Activated T-cell treated with anti-CD3 and anti-CD28 coated beads for 24 hours (primary cell): ENCODE data around the gene CYBC1.
"Not testable (repeated sequence)": the region's sequence is repeated elsewhere in the genome, so short reads cannot be mapped to it uniquely, and the experiment has no call there.

Experiments
- DNase-seq: peaks from one replicate; pipeline ENCODE4 v3.0.0-alpha.2; 2020; ENCODE audit warnings: low read depth

Gene CYBC1

DNA sequence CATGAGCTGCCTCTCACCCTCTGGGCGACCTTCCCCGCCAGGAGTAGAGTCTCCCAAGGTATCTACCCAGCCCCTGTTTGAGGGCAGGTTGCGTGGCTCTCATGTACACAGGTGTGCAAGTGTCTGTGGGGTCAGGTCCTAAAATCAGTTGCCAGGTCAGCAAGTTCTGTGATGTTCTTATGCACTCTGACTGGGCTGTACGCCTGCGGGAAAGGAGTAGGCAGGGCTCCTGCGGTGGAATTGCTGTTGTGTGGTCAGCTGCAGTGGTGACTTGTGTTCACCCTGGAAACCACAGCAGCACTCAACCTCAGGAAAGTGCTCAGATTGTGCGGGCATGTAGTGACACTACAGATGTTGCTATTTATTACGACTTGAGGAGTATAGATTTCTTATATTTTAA lies 27.4 kb upstream of the CYBC1 start:
- no peak for DNase-seq

DNA sequence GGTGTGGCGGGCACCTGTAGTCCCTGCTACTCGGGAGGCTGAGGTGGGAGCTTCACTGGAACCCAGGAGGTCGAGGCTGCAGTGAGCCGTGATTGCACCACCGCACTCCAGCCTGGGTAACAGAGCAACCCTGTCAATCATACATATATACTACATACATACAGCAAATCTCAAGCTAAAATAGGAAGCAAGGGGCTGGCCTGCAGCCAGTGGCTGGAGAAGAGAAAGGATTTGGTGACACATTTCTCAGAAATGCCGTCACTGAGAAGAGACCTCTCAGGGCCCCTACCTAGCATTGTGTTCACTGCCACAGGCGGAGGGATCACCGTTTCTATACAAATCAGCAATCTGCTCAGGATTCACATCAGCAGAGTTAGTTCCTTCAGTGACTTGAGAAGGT lies 24.9 kb upstream of the CYBC1 start:
- DNase-seq = no peak

DNA sequence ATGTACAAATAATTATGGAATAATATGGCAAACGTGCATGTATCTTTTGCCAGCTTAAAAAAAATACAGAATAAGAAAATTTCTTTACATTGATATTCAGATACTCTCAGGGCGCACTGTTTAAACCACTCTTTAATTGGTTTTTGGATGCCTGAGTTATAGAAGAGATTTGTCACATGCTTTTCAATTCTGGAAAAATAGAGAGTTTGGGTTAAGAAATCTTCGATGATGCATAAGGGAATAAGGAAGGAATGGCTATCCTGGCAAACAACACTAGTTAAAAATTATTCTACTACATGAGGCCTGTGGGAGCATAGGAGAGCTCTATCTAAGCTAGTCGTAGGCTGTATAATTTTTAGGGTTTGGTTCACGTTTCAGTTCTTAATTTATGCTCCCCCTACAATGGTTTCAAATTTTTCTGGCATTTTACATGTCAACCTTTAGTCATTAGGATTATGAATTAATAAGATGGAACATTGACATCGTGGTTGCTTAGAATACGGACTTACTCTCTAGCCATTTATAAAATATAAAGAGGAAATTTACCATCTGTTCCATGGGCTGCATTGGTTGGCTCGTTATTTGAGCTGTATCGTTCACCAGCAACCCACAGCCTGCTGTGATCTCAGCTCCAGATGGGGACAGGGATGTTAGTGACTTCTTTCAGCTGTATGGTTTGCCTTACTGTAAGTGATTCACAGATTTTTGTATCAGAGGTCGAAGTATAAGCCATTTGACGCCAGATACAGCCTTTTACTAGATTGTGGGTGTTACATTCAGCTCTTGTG lies 23.9 kb upstream of the CYBC1 start:
- DNase-seq = no peak

DNA sequence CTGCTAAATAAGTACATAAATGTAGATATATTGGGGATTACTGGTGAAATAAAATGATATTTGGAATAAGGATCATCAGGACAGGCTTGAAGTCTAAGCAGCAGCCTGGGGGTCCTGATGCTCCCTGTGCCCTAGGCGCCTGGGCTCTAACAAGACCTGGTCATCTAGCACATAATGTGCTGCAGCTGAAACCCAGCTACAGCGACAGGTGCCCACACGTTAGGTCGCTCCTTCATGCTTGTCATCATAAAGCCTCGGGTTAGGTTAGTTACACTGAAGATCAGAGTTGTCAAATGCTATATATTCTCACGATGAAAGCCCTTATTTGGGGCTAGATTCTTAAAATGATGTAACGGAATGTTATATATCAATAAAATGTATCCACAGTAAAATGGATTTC lies 19.5 kb upstream of the CYBC1 start:
- no peak for DNase-seq

- DNase-seq = no peak
Measured at GRCh38 chr17:82468692-82469091, 18.1 kb upstream of the CYBC1 start.

- no peak for DNase-seq
Measured at GRCh38 chr17:82465023-82465603, 14.6 kb upstream of the CYBC1 start.

DNA sequence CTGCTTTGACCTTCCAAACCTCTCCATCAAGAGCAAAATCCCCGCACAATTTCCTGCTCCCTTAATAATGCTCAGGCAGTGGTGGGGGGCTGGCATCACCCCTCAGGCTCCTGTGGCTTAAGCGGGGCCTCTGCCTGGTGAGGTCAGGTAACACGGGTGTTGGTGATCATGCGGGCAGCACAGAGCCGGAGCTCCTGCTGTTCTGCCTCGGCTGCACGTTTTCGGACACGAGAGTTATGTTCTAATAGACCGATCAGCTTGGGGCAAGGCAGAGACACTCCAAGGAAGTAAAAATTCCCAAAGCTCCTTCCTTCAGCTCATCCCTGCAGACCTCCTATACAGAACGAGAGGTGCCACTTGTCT lies 14.0 kb upstream of the CYBC1 start:
- no peak for DNase-seq

DNA sequence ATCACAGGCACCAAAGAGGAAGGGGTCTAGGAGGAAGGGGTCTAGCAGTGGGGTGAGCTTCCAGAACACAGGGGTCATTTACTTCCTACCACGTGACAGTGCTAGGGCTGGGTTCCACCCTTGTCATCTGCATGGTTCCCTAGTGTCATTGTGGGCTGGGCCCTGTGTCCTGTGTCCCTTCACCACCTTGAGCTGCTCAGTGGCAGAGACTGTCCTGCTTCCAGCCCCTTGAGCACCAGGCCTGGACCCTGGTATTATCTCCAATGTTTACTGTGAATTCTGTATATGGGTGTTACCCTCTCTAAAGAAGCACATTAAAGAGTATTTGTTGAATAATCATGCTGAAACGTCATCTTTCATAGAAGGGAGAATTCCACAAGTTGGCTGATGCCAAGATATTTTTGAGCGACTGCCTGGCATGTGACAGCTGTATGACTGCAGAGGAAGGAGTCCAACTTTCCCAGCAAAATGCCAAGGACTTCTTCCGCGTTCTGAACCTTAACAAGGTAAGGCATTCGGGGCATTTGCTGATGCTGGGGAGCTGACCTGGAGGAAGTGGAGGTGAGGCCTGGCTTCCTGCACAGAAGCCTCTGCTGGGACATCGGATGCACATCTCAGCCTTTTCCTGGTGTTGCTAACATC lies 13.5 kb upstream of the CYBC1 start:
- DNase-seq = no peak

DNA sequence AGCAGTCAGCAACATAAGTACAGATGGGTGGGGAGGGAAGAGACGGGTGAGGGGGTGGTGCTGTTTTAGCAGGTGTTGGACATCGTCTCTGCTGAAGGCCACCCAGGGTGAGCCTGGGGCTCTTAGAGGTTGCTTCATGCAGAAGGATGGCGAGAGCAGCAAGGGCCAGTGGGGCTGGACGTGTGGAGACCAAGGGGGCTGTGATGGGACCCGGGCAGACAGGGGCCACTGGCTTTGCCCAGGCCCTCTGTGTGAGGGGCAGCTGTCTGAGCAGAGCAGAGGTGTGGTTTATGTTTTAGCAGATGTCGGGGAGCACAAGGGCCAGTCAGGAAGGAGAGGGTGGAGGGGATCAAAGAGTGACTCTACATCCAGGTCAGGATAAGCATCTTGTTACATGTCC lies 12.8 kb upstream of the CYBC1 start:
- no peak for DNase-seq

- no peak for DNase-seq
Measured at GRCh38 chr17:82461827-82462524, 11.4 kb upstream of the CYBC1 start.

DNA sequence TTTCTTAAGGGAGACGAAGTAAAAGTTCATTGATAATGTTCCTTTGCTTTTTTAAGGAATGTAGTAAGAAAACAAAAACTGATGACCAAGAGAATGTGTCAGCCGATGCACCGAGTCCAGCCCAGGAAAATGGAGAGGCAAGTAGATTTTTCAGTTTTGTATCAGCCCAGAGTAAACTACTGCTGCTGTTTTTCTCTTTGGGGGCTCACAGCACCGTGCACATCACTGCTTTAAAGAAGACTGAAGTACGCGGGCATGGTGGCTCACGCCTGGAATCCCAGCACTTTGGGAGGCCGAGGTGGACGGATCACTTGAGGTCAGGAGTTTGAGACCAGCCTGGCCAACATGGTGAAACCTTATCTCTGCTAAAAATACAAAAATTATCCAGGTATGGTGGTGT lies 9.4 kb upstream of the CYBC1 start:
- not testable (repeated sequence) for DNase-seq

- no peak for DNase-seq
Measured at GRCh38 chr17:82458885-82459424, 8.4 kb upstream of the CYBC1 start.

DNA sequence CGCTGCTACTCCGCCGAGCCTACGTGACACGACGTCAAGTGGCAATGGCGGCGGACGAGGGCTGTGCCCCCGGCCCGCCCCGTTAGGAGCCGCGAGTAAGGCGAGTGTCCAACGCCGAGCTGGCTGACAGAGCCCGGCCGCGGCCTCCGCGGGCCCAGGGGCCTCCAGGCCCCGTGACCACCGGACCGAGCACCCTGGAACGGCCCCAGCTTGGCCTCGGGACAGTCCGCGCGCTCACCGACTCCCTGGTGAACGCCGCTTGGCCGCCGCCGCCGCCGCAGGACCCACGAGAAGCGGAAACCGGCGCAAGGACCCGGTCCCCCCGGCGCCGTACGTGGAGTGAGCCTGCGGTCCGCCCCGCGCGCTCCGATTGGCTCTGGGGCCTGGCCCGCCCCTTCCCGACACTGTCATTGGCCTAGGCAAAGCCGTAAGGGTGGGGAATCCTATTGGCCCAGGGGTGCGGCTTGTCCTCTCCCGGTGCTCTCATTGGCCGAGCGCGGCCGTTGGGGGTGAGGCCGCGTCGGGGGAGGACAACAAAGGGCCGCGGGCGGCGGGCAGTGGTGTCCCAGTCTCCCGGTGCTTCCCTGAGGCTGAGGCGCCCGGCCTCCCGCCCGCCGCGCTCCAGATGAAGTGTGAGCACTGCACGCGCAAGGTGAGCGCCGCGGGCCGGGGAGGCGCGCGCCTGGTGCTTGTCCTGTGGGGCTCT lies 7.8 kb upstream of the CYBC1 start, which contains the start of gene NARF:
Gene NARF (plus strand): TSS at position 563 of the 706 bp plus-strand sequence. CDS start 63 bp downstream, at position 626.
- peak; percentile 93 for DNase-seq

DNA sequence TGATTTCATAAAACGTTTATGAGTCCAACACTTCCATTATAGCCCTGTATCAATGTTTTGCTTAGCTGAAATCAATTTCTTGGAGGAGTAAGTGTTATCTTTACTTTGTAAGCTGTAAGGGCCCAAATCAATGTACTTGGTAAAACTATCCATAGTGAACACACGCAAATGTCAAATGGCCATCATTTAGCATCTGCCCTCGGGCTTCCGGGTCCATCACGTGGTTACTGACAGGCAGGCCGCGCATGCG lies 7.3 kb upstream of the CYBC1 start:
- DNase-seq = no peak

- no peak for DNase-seq
Measured at GRCh38 chr17:82457073-82457928, 6.7 kb upstream of the CYBC1 start.

DNA sequence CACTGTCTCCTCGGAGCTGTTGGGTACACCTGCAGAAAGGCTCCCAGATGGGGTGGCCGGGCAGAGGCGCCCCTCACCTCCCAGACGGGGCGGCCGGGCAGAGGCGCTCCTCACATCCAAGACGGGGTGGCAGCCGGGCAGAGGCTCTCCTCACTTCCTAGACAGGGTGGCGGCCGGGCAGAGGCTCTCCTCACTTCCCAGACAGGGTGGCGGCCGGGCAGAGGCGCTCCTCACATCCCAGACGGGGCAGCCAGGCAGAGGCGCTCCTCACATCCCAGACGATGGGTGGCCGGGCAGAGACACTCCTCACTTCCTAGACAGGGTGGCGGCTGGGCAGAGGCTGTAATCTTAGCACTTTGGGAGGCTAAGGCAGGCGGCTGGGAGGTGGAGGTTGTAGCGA lies 3.2 kb upstream of the CYBC1 start:
- not testable (repeated sequence) for DNase-seq

DNA sequence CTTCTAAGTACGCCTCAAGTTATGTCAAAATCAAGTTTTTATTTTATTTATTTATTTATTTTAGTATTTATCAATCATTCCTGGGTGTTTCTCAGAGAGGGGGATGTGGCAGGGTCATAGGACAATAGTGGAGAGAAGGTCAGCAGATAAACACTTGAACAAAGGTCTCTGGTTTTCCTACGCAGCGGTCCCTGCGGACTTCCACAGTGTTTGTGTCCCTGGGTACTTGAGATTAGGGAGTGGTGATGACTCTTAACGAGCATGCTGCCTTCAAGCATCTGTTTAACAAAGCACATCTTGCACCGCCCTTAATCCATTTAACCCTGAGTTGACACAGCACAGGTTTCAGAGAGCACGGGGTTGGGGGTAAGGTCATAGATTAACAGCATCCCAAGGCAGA lies 2.6 kb upstream of the CYBC1 start:
- not testable (repeated sequence) for DNase-seq

DNA sequence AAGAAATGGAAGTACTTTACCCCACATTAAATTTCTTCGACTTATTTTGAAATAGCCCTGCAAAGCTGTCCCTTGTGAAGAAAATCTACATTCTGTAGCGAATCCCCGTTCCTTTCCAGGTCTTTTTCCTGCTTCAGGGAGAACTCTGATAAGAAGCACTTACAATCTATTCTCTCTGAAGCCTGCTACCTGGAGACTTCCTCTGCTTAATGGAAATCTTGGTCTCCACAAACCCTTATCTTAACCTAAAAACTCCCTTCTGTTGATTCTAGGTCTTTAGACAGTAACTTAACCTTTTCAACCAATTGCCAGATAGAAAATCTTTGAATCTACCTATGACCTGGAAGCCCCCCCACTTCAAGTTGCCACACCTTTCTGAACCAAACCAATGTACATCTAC lies 1.6 kb upstream of the CYBC1 start:
- DNase-seq = no peak

GRCh38 chr17:82449883-82450356 lies 632 bp downstream of the CYBC1 start:
- DNase-seq = peak; percentile 32

DNA sequence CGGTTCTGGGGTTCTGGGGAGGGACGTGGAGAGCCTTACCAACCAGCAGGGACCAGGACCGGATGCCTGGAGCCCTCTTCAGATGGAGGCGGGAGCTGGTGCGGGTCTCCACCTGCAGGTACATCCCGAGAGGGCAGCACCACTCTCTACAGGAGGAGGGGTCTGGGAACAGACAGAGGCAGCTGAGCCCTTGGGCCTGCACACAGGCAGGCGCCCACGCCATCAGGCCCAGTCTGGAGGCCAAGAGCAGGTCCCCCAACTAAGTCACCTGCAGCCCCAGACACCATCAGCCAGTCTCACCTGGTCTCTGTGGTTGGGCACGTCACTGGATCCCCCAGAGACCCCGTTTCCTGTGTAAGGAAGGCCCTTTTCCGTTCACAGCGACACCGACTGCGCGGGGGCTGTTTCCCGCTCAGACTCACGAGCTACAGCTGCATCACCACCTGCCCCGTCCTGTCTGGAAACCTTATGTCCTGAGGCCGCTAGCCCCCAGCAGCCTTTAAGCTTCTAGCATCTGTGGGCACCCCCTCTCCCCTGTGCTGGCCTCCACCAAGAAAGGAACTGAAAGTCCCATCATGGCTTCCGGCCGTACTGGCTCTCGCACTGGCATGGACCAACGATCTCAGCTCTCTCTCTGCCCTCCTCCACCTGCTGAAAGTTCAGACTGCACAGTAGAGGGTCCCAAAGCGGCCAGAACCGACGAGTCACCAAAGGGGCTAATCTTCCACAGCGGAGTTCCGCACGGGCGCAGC lies 1.2 kb downstream of the CYBC1 start:
- peak; percentile 41 for DNase-seq
